AG04449 (cell line): Measurements from ENCODE around the gene PTPRM.

Experiments used
- CTCF ChIA-PET: fragments of 350-600 bp; formaldehyde crosslinking; extraction: SDS; loops from one replicate; lab custom pipeline; 2021; ENCODE audit warnings: antibody characterized with exemption; lab: Yijun Ruan, JAX
- POLR2A ChIA-PET: fragments of 400-600, 350-600 bp; formaldehyde crosslinking; extraction: SDS; loops from one replicate; lab custom pipeline; 2020; ENCODE audit warnings: antibody characterized with exemption, inconsistent platforms; lab: Yijun Ruan, JAX
- DNase-seq: peaks from one replicate; pipeline ENCODE4 v3.0.0-alpha.2; 2010; ENCODE audit warnings: low read depth, low spot score
- H3K4me3 ChIP-seq: 2 replicates; pipeline ENCODE4 v1.5.1; 2011; ENCODE audit warnings: low read depth, mild to moderate bottlenecking, control low read depth, low read length
- CTCF ChIP-seq: IDR thresholded peaks from one replicate; pipeline ENCODE4 v1.5.1; 2011; ENCODE audit warnings: mild to moderate bottlenecking, moderate library complexity, low read length, control low read depth, inconsistent platforms; ENCODE audit not compliant: insufficient read depth; ENCODE audit errors: missing control alignments

PTPRM gene

GRCh38 chr18:7899078-7899477, 332.0 kb downstream of the PTPRM start:
- CTCF ChIA-PET = no interaction called here
- no peak for DNase-seq
- no peak overlapping the region for H3K4me3 ChIP-seq
- TF ChIP-seq CTCF = no peak
- POLR2A ChIA-PET = no interaction called here

GRCh38 chr18:7900091-7900490, 333.0 kb downstream of the PTPRM start:
- DNase-seq = no peak
- CTCF ChIA-PET = no interaction called here

GRCh38 chr18:7901657-7902056, 334.5 kb downstream of the PTPRM start:
- H3K4me3 ChIP-seq = no peak overlapping the region
- DNase-seq = no peak
- TF ChIP-seq CTCF = no peak
- POLR2A ChIA-PET = no interaction called here
- CTCF ChIA-PET = interaction anchor here (1.4 kb wide), 1 partner anchor 9 kb away, joined by 5 read pairs; no protein-coding TSS in a partner anchor

More at GRCh38 chr18:7900091-7900490, 333.0 kb downstream of the PTPRM start:
- TF ChIP-seq CTCF = no peak
- POLR2A ChIA-PET = no interaction called here
- no peak overlapping the region for H3K4me3 ChIP-seq

- ChIA-PET CTCF (interaction anchor here (1.4 kb wide), 1 partner anchor 10 kb away, joined by 5 read pairs; no protein-coding TSS in a partner anchor), POLR2A (no interaction called here)
- DNase-seq = no peak
- H3K4me3 ChIP-seq = no peak overlapping the region
- no peak for TF ChIP-seq CTCF
These were observed 335.3 kb downstream of the PTPRM start for GRCh38 chr18:7902399-7902839.

- no peak for TF ChIP-seq CTCF
- no peak for DNase-seq
- CTCF ChIA-PET = interaction anchor here (1.0 kb wide), 1 partner anchor 16 kb away, joined by 3 read pairs; no protein-coding TSS in a partner anchor
- H3K4me3 ChIP-seq = no peak overlapping the region
- POLR2A ChIA-PET = no interaction called here
These were observed 337.4 kb downstream of the PTPRM start for GRCh38 chr18:7904529-7904928.

GRCh38 chr18:7908681-7909299, 341.7 kb downstream of the PTPRM start:
- TF ChIP-seq CTCF = no peak
- ChIA-PET CTCF (interaction anchor here (1.4 kb wide), 1 partner anchor 9 kb away, joined by 5 read pairs; no protein-coding TSS in a partner anchor), POLR2A (no interaction called here)
- DNase-seq = no peak
- H3K4me3 ChIP-seq = no peak overlapping the region
